ENCODE results near the gene KIAA1328. TPM values are rescaled to one million over a fixed set of nuclear protein-coding genes. Genes with fewer than 3 reads are reported as not detected.

The KIAA1328 gene
- polyA plus RNA-seq, 1 donor (not counting 4 experiments of a cell fraction or from before 2014, with no cell fraction given) = 5.5 TPM

- dilution Hi-C loops (cut with MboI; ENCODE audit: extremely low pct_ligation_motif_present, low sequenced_read_pairs) = no loop called here
- H3K9me1 ChIP-seq (ENCODE audit: control insufficient read depth, extremely low read depth, insufficient read depth, low read length) = no peaks in the 10 kb centered on the region
- no peak for TF ChIP-seq EZH2 (IDR thresholded peaks at IDR 0.05; ENCODE audit: low read length)
- no peak for TF ChIP-seq CTCF (optimal IDR thresholded peaks at IDR 0.05 in 1 of 3, IDR thresholded peaks at IDR 0.05 in 1 of 3, conservative IDR thresholded peaks at IDR 0.05 in 1 of 3; ENCODE audit: extremely low read depth in 1 of 3, insufficient read depth in 2 of 3, low read length in 3 of 3)
- H3K27me3 ChIP-seq (ENCODE audit: control insufficient read depth, extremely low read depth, insufficient read depth, low read length) = no peaks in the 10 kb centered on the region
- no peak overlapping the region for H3K4me3 ChIP-seq (ENCODE audit: control insufficient read depth in 2 of 3, extremely low read depth in 1 of 3, insufficient read depth in 2 of 3, low read depth in 1 of 3, low read length in 3 of 3)
- no peak overlapping the region for H3K9ac ChIP-seq (ENCODE audit: control insufficient read depth, extremely low read depth, insufficient read depth, low read length)
- H2AFZ ChIP-seq (ENCODE audit: control insufficient read depth, low read length) = no peak overlapping the region
- no peaks in the 10 kb centered on the region for H4K20me1 ChIP-seq (ENCODE audit: control insufficient read depth, extremely low read depth, insufficient read depth, low read length)
- no peaks in the 10 kb centered on the region for H3K36me3 ChIP-seq (ENCODE audit: control insufficient read depth in 2 of 2, extremely low read depth in 1 of 2, insufficient read depth in 2 of 2, low read length in 2 of 2)
- DNase-seq (ENCODE audit: low read depth, low spot score) = no peak
- no peaks in the 10 kb centered on the region for H3K79me2 ChIP-seq (ENCODE audit: control insufficient read depth, insufficient read depth, low read length)
- peak overlapping the region; percentile 31 for H3K4me2 ChIP-seq (ENCODE audit: control insufficient read depth, extremely low read depth, insufficient read depth, low read depth, low read length)
- FAIRE-seq = no peak
- H3K27ac ChIP-seq (ENCODE audit: control insufficient read depth, insufficient read depth, low read length) = no peak overlapping the region
- peaks cover 2% of the 10 kb centered on the region for H3K4me1 ChIP-seq (ENCODE audit: control insufficient read depth, extremely low read depth, insufficient read depth, low read length)
- H3K9me3 ChIP-seq (ENCODE audit: control insufficient read depth, low read depth, low read length) = no peaks in the 10 kb centered on the region
Observed at GRCh38 chr18:37161491-37161890, 332.6 kb downstream of the KIAA1328 start.

DNA sequence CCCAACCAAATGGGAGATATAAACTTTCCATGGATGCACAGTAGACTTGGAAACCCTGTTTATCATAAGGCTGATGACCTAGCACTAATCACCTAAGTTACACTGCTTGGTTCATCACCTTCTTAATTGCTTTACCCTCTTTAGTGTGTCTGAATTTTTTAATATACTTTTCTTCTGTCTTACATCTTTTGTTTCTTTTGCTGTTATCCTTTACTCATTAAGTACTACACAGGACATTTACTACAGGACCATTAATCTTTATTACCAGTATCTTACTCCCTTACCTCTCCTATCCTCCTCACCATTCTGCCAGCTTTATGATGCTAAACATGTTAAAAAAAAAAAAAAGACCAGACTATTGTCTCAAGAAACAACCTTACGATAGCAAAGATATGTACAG lies 333.6 kb downstream of the KIAA1328 start:
- Histone ChIP-seq H3K27ac (ENCODE audit: control insufficient read depth, insufficient read depth, low read length) (no peak overlapping the region), H3K36me3 (ENCODE audit: control insufficient read depth in 2 of 2, extremely low read depth in 1 of 2, insufficient read depth in 2 of 2, low read length in 2 of 2) (no peaks in the 10 kb centered on the region), H3K9ac (ENCODE audit: control insufficient read depth, extremely low read depth, insufficient read depth, low read length) (no peak overlapping the region), H3K79me2 (ENCODE audit: control insufficient read depth, insufficient read depth, low read length) (no peaks in the 10 kb centered on the region), H4K20me1 (ENCODE audit: control insufficient read depth, extremely low read depth, insufficient read depth, low read length) (no peaks in the 10 kb centered on the region), H3K9me1 (ENCODE audit: control insufficient read depth, extremely low read depth, insufficient read depth, low read length) (no peaks in the 10 kb centered on the region), H3K27me3 (ENCODE audit: control insufficient read depth, extremely low read depth, insufficient read depth, low read length) (no peaks in the 10 kb centered on the region), H3K4me1 (ENCODE audit: control insufficient read depth, extremely low read depth, insufficient read depth, low read length) (peaks cover 2% of the 10 kb centered on the region), H3K9me3 (ENCODE audit: control insufficient read depth, low read depth, low read length) (no peaks in the 10 kb centered on the region), H3K4me2 (ENCODE audit: control insufficient read depth, extremely low read depth, insufficient read depth, low read depth, low read length) (no peak overlapping the region), H3K4me3 (ENCODE audit: control insufficient read depth in 2 of 3, extremely low read depth in 1 of 3, insufficient read depth in 2 of 3, low read depth in 1 of 3, low read length in 3 of 3) (no peak overlapping the region), H2AFZ (ENCODE audit: control insufficient read depth, low read length) (no peak overlapping the region)
- FAIRE-seq = no peak
- dilution Hi-C loops (cut with MboI; ENCODE audit: extremely low pct_ligation_motif_present, low sequenced_read_pairs) = no loop called here
- TF ChIP-seq CTCF (optimal IDR thresholded peaks at IDR 0.05 in 1 of 3, IDR thresholded peaks at IDR 0.05 in 1 of 3, conservative IDR thresholded peaks at IDR 0.05 in 1 of 3; ENCODE audit: extremely low read depth in 1 of 3, insufficient read depth in 2 of 3, low read length in 3 of 3) (no peak), EZH2 (IDR thresholded peaks at IDR 0.05; ENCODE audit: low read length) (no peak)
- no peak for DNase-seq (ENCODE audit: low read depth, low spot score)
